ENCODE data around the gene PCDHB10.
"Not testable (repeated sequence)": the region's sequence is repeated elsewhere in the genome, so short reads cannot be mapped to it uniquely, and the experiment has no call there.

The PCDHB10 gene

GRCh38 chr5:141192110-141192725, at the start of gene PCDHB10:
PCDHB10 (plus strand) TSS chr5:141192353; CDS start chr5:141192553, 200 bp downstream.
- in situ Hi-C loops (cut with MboI; ENCODE audit: low sequenced_read_pairs), result no loop called here

GRCh38 chr5:141149812-141150211, 42.3 kb upstream of the PCDHB10 start, which contains the start of gene PCDHB6:
PCDHB6 (plus strand) TSS chr5:141150057; CDS start chr5:141150258, 201 bp downstream.
- in situ Hi-C loops (cut with MboI; ENCODE audit: low sequenced_read_pairs), result no loop called here

GRCh38 chr5:141150224-141150992, 41.7 kb upstream of the PCDHB10 start:
- in situ Hi-C loops (cut with MboI; ENCODE audit: low sequenced_read_pairs), result no loop called here

- in situ Hi-C loops (cut with MboI; ENCODE audit: low sequenced_read_pairs), result no loop called here
These were observed 41.2 kb upstream of the PCDHB10 start for GRCh38 chr5:141150993-141151325.

- in situ Hi-C loops (cut with MboI; ENCODE audit: low sequenced_read_pairs), result not testable (repeated sequence)
These were observed 40.5 kb upstream of the PCDHB10 start for GRCh38 chr5:141151632-141152031.

GRCh38 chr5:141152096-141152495, 40.1 kb upstream of the PCDHB10 start:
- in situ Hi-C loops (cut with MboI; ENCODE audit: low sequenced_read_pairs), result not testable (repeated sequence)

GRCh38 chr5:141155540-141156374, 36.4 kb upstream of the PCDHB10 start:
- in situ Hi-C loops (cut with MboI; ENCODE audit: low sequenced_read_pairs), result no loop called here

GRCh38 chr5:141157356-141157755, 34.8 kb upstream of the PCDHB10 start:
- in situ Hi-C loops (cut with MboI; ENCODE audit: low sequenced_read_pairs), result not testable (repeated sequence)

- in situ Hi-C loops (cut with MboI; ENCODE audit: low sequenced_read_pairs), result not testable (repeated sequence)
These were observed 34.3 kb upstream of the PCDHB10 start for GRCh38 chr5:141157901-141158300.

- in situ Hi-C loops (cut with MboI; ENCODE audit: low sequenced_read_pairs), result no loop called here
These were observed 19.6 kb upstream of the PCDHB10 start, which contains the start of gene PCDHB7 for GRCh38 chr5:141172381-141173204. PCDHB7 (plus strand) TSS chr5:141172644; CDS start chr5:141172836, 192 bp downstream.

GRCh38 chr5:141174291-141175104, 17.7 kb upstream of the PCDHB10 start:
- in situ Hi-C loops (cut with MboI; ENCODE audit: low sequenced_read_pairs), result not testable (repeated sequence)

- in situ Hi-C loops (cut with MboI; ENCODE audit: low sequenced_read_pairs), result no loop called here
These were observed 16.2 kb upstream of the PCDHB10 start for GRCh38 chr5:141175933-141176332.

GRCh38 chr5:141177577-141178191, 14.5 kb upstream of the PCDHB10 start, which contains the start of gene PCDHB8:
PCDHB8 (plus strand) TSS chr5:141177790; CDS start chr5:141178035, 245 bp downstream.
- in situ Hi-C loops (cut with MboI; ENCODE audit: low sequenced_read_pairs), result not testable (repeated sequence)

- in situ Hi-C loops (cut with MboI; ENCODE audit: low sequenced_read_pairs), result not testable (repeated sequence)
These were observed 12.8 kb upstream of the PCDHB10 start for GRCh38 chr5:141179371-141179770.

GRCh38 chr5:141179876-141180275, 12.3 kb upstream of the PCDHB10 start:
- in situ Hi-C loops (cut with MboI; ENCODE audit: low sequenced_read_pairs), result not testable (repeated sequence)

GRCh38 chr5:141180313-141180712, 11.8 kb upstream of the PCDHB10 start:
- in situ Hi-C loops (cut with MboI; ENCODE audit: low sequenced_read_pairs), result no loop called here

- in situ Hi-C loops (cut with MboI; ENCODE audit: low sequenced_read_pairs), result no loop called here
These were observed 9.9 kb upstream of the PCDHB10 start, which contains the start of gene PCDHB16 for GRCh38 chr5:141182248-141182647. PCDHB16 (plus strand) TSS chr5:141182387; CDS start chr5:141182560, 173 bp downstream.

GRCh38 chr5:141184117-141184855, 7.9 kb upstream of the PCDHB10 start:
- in situ Hi-C loops (cut with MboI; ENCODE audit: low sequenced_read_pairs), result not testable (repeated sequence)

Measured in hTERT RPE-1 (cell line).